ENCODE results near the gene POLR2I. TPM values are rescaled to one million over a fixed set of nuclear protein-coding genes. Genes with fewer than 3 reads are reported as not detected.
"Not testable (repeated sequence)": the region's sequence is repeated elsewhere in the genome, so short reads cannot be mapped to it uniquely, and the experiment has no call there.

POLR2I gene
- total RNA-seq, 2 donors from 2014 or later = 38.6 to 55.0 TPM

DNA sequence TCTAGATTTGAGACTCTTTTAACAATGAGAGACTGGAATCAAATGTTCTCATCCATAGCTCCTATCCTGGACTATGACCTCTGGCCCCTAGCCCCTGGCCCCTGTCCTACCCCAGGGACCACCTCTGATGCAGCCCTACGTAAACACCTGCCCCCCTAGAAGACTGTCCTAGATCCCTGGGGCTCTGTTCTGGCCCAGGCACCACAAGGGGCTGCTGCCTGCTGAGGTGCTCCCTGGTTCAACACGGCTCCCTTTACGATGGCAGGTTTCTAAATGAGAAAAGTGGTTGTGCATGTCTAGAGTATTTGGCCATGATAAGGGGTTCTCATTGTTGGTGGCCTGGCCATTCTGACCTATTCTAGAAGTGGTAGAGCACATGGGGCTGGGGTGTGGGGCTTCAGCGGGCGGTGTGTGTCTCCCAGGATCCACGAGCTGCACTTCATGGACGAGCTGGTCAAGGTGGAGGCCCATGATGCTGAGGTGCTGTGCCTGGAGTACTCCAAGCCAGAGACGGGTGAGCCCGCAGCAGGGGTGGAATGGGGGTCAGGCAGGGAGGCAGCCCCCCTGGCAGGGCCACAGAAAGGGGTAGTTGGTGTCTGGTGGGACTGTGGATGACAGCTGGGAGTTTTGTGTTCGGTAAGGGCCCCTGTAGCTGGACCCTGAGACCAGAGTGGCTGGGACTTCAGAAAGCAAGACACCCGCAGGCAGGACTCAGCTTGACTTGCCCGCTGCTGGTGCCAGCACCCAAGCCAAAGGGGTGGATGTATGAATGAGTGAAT is 30.3 kb downstream of the POLR2I start:
- H3K27ac Mint-ChIP-seq = no peak overlapping the region
- ATAC-seq (replicated peaks in 1 of 2) = no peak
- H3K36me3 Mint-ChIP-seq (ENCODE audit: insufficient read depth in 2 of 2) = peaks cover 5 to 34% of the 10 kb centered on the region in 2 donors

DNA sequence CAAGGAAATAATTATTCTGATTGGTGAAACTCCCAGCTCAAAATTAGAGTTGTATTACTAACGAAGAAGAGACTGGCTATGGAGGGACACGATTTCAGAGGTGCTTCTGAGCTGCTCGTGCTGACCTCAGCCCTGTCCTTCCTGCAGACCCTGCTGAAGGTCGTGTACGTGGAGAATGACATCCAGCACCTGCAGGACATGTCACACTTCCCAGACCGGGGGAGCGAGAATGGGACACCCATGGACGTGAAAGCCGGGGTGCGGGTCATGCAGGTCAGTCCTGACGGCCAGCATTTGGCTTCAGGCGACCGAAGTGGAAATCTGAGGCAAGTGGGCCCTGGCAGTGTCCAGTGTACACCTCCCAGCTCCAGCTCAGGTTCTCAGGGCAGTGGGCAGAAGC is 31.8 kb downstream of the POLR2I start:
- Mint-ChIP-seq H3K4me1 (ENCODE audit: low read depth) (no peaks in the 10 kb centered on the region), H3K36me3 (ENCODE audit: insufficient read depth in 2 of 2) (peaks cover 5 to 37% of the 10 kb centered on the region in 2 donors), H3K27ac (no peak overlapping the region), H3K27me3 (ENCODE audit: low read depth) (no peaks in the 10 kb centered on the region), H3K4me3 (no peak overlapping the region), H3K9me3 (no peaks in the 10 kb centered on the region)
- no peak for DNase-seq
- no peak for ATAC-seq (replicated peaks in 1 of 2)

More for the DNA sequence above, 30.3 kb downstream of the POLR2I start:
- DNase-seq = no peak
- Mint-ChIP-seq H3K4me3 (no peak overlapping the region), H3K4me1 (ENCODE audit: low read depth) (no peaks in the 10 kb centered on the region), H3K27me3 (ENCODE audit: low read depth) (no peaks in the 10 kb centered on the region), H3K9me3 (no peaks in the 10 kb centered on the region)

DNA sequence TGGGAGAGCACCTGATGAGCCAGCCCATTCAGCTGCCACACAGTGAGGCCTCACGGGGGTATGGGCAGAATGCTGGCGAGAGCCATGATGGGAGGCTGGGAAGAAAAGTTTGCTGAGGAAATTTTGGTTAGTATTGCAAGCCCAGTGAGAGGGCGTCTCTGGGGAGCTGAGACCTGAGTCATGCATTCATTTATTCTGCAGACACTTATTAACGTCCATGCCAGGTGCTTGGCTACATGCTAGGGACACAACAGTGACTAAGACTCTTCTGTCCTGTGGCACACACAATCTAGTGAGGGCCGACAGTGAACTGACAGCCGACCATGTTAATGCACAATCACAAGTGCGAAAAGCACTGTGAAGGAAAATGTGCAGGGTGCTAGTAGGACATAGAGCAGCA is 32.8 kb downstream of the POLR2I start:
- no peaks in the 10 kb centered on the region for H3K9me3 Mint-ChIP-seq
- H3K4me3 Mint-ChIP-seq = no peak overlapping the region
- no peaks in the 10 kb centered on the region for H3K27me3 Mint-ChIP-seq (ENCODE audit: low read depth)
- no peaks in the 10 kb centered on the region for H3K4me1 Mint-ChIP-seq (ENCODE audit: low read depth)
- DNase-seq (no peak), ATAC-seq (replicated peaks in 1 of 2) (no peak)
- H3K36me3 Mint-ChIP-seq (ENCODE audit: insufficient read depth in 2 of 2) = peaks cover 7 to 43% of the 10 kb centered on the region in 2 donors
- no peak overlapping the region for H3K27ac Mint-ChIP-seq

- H3K9me3 Mint-ChIP-seq = no peaks in the 10 kb centered on the region
Measured at GRCh38 chr19:36081385-36081784, 33.3 kb downstream of the POLR2I start.

GRCh38 chr19:36079389-36079945 is 35.2 kb downstream of the POLR2I start:
- ATAC-seq (replicated peaks in 1 of 2) (no peak), DNase-seq (no peak)
- no peaks in the 10 kb centered on the region for H3K9me3 Mint-ChIP-seq
- H3K4me3 Mint-ChIP-seq = no peak overlapping the region
- H3K36me3 Mint-ChIP-seq (ENCODE audit: insufficient read depth in 2 of 2) = peaks cover 7 to 51% of the 10 kb centered on the region in 2 donors
- no peak overlapping the region for H3K27ac Mint-ChIP-seq
- H3K4me1 Mint-ChIP-seq (ENCODE audit: low read depth) = no peaks in the 10 kb centered on the region
- H3K27me3 Mint-ChIP-seq (ENCODE audit: low read depth) = no peaks in the 10 kb centered on the region

More at GRCh38 chr19:36081385-36081784, 33.3 kb downstream of the POLR2I start:
- H3K27ac Mint-ChIP-seq = no peak overlapping the region
- ATAC-seq (replicated peaks in 1 of 2) (no peak), DNase-seq (no peak)
- no peak overlapping the region for H3K4me3 Mint-ChIP-seq
- H3K27me3 Mint-ChIP-seq (ENCODE audit: low read depth) = no peaks in the 10 kb centered on the region
- H3K36me3 Mint-ChIP-seq (ENCODE audit: insufficient read depth in 2 of 2) = peaks cover 7 to 43% of the 10 kb centered on the region in 2 donors
- no peaks in the 10 kb centered on the region for H3K4me1 Mint-ChIP-seq (ENCODE audit: low read depth)

GRCh38 chr19:36073121-36073876 is 41.4 kb downstream of the POLR2I start:
- Mint-ChIP-seq H3K27me3 (ENCODE audit: low read depth) (no peaks in the 10 kb centered on the region), H3K4me3 (no peak overlapping the region), H3K4me1 (ENCODE audit: low read depth) (no peaks in the 10 kb centered on the region), H3K9me3 (no peaks in the 10 kb centered on the region), H3K36me3 (ENCODE audit: insufficient read depth in 2 of 2) (peaks cover 2 to 33% of the 10 kb centered on the region in 2 donors), H3K27ac (no peak overlapping the region)
- no peak for DNase-seq
- ATAC-seq (replicated peaks in 1 of 2) = no peak

- H3K27me3 Mint-ChIP-seq (ENCODE audit: low read depth) = no peaks in the 10 kb centered on the region
- no peaks in the 10 kb centered on the region for H3K4me1 Mint-ChIP-seq (ENCODE audit: low read depth)
- H3K9me3 Mint-ChIP-seq = no peaks in the 10 kb centered on the region
- no peak for ATAC-seq (replicated peaks in 1 of 2)
- H3K4me3 Mint-ChIP-seq = no peak overlapping the region
- H3K36me3 Mint-ChIP-seq (ENCODE audit: insufficient read depth in 2 of 2) = peaks cover 0 to 32% of the 10 kb centered on the region in 2 donors
- no peak overlapping the region for H3K27ac Mint-ChIP-seq
- DNase-seq = no peak
Measured at GRCh38 chr19:36072081-36072480, 42.6 kb downstream of the POLR2I start.

GRCh38 chr19:36068810-36069499 is 45.7 kb downstream of the POLR2I start:
- not testable (repeated sequence) for ATAC-seq (replicated peaks in 1 of 2); H3K4me3 Mint-ChIP-seq; DNase-seq; H3K27me3 Mint-ChIP-seq (ENCODE audit: low read depth); H3K27ac Mint-ChIP-seq; H3K9me3 Mint-ChIP-seq; H3K4me1 Mint-ChIP-seq (ENCODE audit: low read depth)
- peaks cover 1 to 25% of the 10 kb centered on the region in 2 donors for H3K36me3 Mint-ChIP-seq (ENCODE audit: insufficient read depth in 2 of 2)

DNA sequence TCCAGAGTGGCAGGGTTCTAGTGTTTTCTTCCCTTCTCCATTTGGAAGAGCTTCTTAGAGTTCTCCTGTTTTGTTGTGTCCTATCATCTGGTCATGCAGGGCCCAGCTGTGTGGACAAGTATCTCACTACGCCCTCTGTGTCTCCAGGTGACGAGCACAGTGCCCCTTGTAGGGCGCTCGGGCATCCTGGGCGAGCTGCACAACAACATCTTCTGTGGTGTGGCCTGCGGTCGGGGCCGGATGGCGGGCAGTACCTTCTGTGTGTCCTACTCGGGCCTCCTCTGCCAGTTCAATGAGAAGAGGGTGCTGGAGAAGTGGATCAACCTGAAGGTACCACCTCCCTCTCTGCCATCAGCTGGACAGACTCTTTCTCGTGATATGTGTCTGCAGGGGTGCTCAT is 47.0 kb downstream of the POLR2I start:
- Mint-ChIP-seq H3K4me1 (ENCODE audit: low read depth) (no peaks in the 10 kb centered on the region), H3K36me3 (ENCODE audit: insufficient read depth in 2 of 2) (peaks cover 1 to 22% of the 10 kb centered on the region in 2 donors), H3K27me3 (ENCODE audit: low read depth) (no peaks in the 10 kb centered on the region), H3K4me3 (no peak overlapping the region), H3K27ac (no peak overlapping the region), H3K9me3 (no peaks in the 10 kb centered on the region)
- ATAC-seq (replicated peaks in 1 of 2) (no peak), DNase-seq (no peak)

DNA sequence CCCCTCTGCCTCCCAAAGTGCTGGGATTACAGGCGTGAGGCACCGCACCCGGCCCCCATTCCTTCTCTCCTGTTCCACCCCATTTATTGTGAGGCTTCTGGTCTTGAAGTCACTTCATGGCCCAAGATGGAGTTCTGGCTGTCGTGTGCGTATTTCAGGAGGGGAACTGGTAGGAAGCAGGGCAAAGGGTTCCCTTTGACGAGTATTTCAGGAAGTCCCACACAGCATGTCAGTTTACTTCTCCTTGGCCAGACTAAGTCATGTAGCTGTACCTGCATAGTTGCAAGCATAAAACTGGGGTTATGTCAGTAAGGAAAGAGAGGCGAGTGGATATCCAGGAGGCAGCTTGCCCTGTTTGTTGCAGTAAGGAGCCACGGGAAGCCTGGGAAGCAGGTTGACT is 49.8 kb downstream of the POLR2I start:
- no peaks in the 10 kb centered on the region for H3K27me3 Mint-ChIP-seq (ENCODE audit: low read depth)
- H3K4me3 Mint-ChIP-seq = no peak overlapping the region
- peaks cover 1 to 18% of the 10 kb centered on the region in 2 donors for H3K36me3 Mint-ChIP-seq (ENCODE audit: insufficient read depth in 2 of 2)
- no peak for ATAC-seq (replicated peaks in 1 of 2)
- H3K9me3 Mint-ChIP-seq = no peaks in the 10 kb centered on the region
- H3K27ac Mint-ChIP-seq = no peak overlapping the region
- no peaks in the 10 kb centered on the region for H3K4me1 Mint-ChIP-seq (ENCODE audit: low read depth)
- no peak for DNase-seq

All from activated T-cell treated with anti-CD3 and anti-CD28 coated beads, Interleukin-2, amount 50 U/mL, for 72 hours (primary cell).